GM21737 (cell line): ENCODE measurements around the gene INTS6.

Experiments used
- ATAC-seq: cut with Tn5 transposase; IDR thresholded peaks from one replicate; pipeline ENCODE4 v1.9.1; 2021; ENCODE audit warnings: mild to moderate bottlenecking, moderate library complexity; ENCODE audit not compliant: unreplicated experiment

INTS6 gene

DNA sequence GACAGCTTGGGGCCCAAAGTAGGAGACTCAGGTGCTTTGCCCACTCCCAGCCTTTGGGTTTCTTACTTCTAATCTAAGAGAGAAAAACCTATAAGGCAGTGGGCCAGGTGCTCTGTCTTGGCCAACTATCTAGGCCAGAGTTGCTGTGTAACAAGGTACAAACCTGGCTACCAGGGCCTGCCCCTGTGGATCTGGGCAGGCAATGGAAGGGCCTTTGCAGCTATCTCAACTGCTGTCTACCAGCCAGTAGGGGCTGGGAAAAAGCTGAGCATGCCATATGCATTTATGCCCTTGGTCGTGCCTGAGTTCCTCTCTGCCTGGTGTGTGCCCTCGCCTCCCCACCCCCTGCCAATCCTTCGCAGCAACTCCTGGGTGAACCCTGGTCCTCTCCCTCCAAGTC lies 130.0 kb downstream of the INTS6 start:
- ATAC-seq, result no peak

DNA sequence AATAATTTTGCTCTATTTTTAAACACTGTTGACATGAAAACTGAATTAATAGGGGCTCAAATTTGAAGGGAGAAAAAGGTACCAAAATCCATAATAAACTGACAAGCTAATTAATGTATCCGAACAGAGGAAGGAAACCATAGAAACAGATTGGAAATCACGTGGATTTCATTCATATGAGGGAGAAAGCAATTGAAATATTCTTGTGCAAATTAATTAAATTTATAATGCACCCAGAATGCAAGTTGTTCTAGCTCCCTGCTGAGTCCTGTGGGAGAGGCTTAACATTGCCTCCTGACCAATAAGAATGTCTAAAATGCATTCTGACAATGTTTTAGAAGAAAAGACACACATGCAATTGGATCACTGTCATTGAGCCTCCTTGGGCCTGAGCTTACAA lies 131.0 kb downstream of the INTS6 start:
- ATAC-seq, result no peak

DNA sequence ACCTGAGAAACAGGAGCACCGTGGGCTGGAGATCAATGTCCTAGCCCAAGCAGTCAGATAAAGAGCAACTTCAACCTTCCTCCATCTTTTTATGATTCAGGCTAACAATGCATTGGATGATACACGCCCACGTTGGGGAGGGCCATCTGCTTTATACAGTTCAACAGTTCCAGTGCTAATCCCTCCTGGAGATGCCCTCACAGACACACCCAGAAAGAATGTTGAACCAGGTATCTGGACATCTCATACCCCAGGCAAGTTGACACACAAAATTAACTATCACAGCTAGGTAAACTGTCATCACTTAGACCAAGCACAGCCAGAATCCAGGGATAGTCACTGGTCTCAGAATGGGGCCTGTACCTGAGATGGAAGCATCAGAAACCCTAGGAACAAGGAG lies 134.0 kb downstream of the INTS6 start:
- ATAC-seq, result no peak

DNA sequence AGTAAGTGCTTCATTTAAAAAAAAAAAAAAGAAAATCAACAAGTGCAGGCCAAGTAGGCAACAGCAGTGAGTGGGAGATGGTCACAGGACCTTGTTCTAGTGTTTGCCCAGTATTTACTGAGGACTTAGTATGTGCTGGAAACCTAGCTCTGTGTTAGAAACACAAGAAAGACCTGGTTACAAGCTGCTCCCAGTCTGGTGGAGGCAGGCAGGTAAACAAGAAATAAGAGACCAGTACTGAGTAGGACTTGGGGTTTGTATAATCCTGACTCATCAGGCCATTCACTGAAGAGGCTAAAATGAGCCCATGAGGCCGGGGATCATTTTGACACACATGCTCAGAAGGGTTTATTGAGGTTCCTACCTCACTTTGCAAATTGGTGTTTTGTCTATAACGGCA lies 134.8 kb downstream of the INTS6 start:
- ATAC-seq, result no peak

DNA sequence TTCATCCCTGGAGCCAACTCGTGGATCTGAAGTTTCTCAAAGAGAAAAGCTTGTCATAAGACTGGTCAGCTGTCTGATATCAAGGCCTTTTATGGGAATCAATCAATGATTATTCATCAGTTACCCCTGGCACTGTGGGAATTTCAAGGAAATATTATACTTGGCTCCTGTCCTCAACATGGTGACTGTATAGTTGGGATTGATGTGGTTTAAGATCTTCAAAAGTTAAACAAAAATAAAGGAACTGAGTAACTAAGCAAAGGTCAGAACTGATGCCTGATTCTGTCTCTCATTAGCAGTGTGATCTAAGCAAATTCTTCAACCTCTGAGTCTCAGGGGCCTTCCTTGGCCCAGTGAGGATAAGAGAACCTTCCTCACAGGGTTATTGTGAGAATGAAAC lies 135.6 kb downstream of the INTS6 start:
- ATAC-seq, result no peak

GRCh38 chr13:51313619-51314018 lies 139.2 kb downstream of the INTS6 start:
- no peak for ATAC-seq

GRCh38 chr13:51311957-51312520 lies 140.8 kb downstream of the INTS6 start:
- ATAC-seq, result no peak
